ENCODE results near the gene KISS1.

Gene KISS1

GRCh38 chr1:204162494-204163074 is 33.7 kb downstream of the KISS1 start:
- no peak overlapping the region for H3K4me3 ChIP-seq (ENCODE audit: low read depth, low read length)
- no peak for DNase-seq (ENCODE audit: low read depth)
- TF ChIP-seq CTCF (IDR thresholded peaks at IDR 0.05; ENCODE audit: low read depth, low read length, missing control alignments): peak; percentile 98

GRCh38 chr1:204161609-204162493 is 34.4 kb downstream of the KISS1 start:
- TF ChIP-seq CTCF (IDR thresholded peaks at IDR 0.05; ENCODE audit: low read depth, low read length, missing control alignments): no peak
- DNase-seq (ENCODE audit: low read depth): no peak

GRCh38 chr1:204157962-204158361 is 38.3 kb downstream of the KISS1 start:
- H3K4me3 ChIP-seq (ENCODE audit: low read depth, low read length): no peak overlapping the region
- no peak for DNase-seq (ENCODE audit: low read depth)
- no peak for TF ChIP-seq CTCF (IDR thresholded peaks at IDR 0.05; ENCODE audit: low read depth, low read length, missing control alignments)

More at GRCh38 chr1:204161609-204162493, 34.4 kb downstream of the KISS1 start:
- no peak overlapping the region for H3K4me3 ChIP-seq (ENCODE audit: low read depth, low read length)

GRCh38 chr1:204155881-204156280 is 40.4 kb downstream of the KISS1 start:
- no peak for TF ChIP-seq CTCF (IDR thresholded peaks at IDR 0.05; ENCODE audit: low read depth, low read length, missing control alignments)
- no peak overlapping the region for H3K4me3 ChIP-seq (ENCODE audit: low read depth, low read length)
- DNase-seq (ENCODE audit: low read depth): no peak

GRCh38 chr1:204154568-204155255 is 41.6 kb downstream of the KISS1 start:
- no peak for TF ChIP-seq CTCF (IDR thresholded peaks at IDR 0.05; ENCODE audit: low read depth, low read length, missing control alignments)
- no peak for DNase-seq (ENCODE audit: low read depth)
- no peak overlapping the region for H3K4me3 ChIP-seq (ENCODE audit: low read depth, low read length)

GRCh38 chr1:204153667-204154066 is 42.6 kb downstream of the KISS1 start:
- H3K4me3 ChIP-seq (ENCODE audit: low read depth, low read length): no peak overlapping the region
- no peak for DNase-seq (ENCODE audit: low read depth)
- TF ChIP-seq CTCF (IDR thresholded peaks at IDR 0.05; ENCODE audit: low read depth, low read length, missing control alignments): no peak
